CD4-positive, alpha-beta T cell treated with Interleukin-4 for 4 hours (primary cell): ENCODE data around the gene CYB5A.
"Not testable (repeated sequence)": the region's sequence is repeated elsewhere in the genome, so short reads cannot be mapped to it uniquely, and the experiment has no call there.

Source experiments
- DNase-seq: peaks from one replicate; pipeline ENCODE4 v3.0.0-alpha.2; 2020

CYB5A gene

GRCh38 chr18:74292982-74293381 lies 1.2 kb upstream of the CYB5A start:
- not testable (repeated sequence) for DNase-seq

- DNase-seq, result no peak
Observed at GRCh38 chr18:74292541-74292858, 737 bp upstream of the CYB5A start.

- no peak for DNase-seq
Observed at GRCh38 chr18:74291472-74291770, 342 bp downstream of the CYB5A start.

DNA sequence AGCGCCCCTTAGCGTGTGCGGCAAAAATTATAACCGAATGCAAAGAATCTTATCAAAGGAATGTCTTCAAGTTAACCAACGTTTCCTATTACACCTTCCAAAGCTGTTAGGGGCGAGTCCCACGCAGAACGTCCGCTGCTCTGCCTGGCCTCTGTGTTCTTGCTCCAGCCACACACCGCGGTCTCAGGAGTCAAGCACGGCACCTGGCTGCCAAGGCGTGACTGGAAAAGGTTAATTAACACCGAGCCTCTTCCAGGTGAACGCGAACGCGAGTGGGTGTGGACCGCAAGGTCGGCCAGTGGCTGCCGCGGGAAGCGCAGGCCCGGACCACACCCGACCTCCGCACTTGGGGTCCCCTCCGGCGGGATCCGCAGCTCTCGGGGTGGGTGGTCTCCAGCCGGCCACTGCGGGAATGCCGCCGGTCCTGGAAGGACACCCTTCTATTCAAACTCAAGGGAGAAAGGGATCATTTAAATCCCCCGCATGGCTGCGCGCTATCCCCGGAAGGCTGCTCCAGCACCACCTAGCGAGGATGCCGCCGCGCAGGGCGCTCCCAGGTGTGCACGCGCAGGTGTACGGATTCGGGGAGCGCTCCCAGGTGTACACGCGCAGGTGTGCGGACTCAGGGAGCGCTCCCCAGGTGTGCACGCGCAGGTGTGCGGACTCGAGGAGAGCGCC lies 830 bp downstream of the CYB5A start:
- DNase-seq, result peak; percentile 18

DNA sequence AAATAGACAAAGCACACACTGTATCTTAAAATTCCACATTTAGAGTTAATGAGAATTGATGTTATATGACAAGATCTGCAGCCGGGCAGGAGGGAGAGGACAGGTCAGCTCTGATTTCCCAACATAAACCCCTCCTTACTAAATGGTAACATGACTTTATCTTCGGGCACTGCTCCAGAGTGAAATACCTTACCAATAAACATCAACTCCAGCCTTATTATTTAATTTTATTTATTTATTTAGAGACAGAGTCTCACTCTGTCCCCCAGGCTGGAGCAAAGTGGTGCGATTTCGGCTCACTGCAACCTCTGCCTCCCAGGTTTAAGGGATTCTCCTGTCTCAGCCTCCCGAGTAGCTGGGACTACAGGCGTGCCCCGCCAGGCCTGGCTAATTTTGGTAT lies 1.7 kb downstream of the CYB5A start:
- DNase-seq, result no peak

DNA sequence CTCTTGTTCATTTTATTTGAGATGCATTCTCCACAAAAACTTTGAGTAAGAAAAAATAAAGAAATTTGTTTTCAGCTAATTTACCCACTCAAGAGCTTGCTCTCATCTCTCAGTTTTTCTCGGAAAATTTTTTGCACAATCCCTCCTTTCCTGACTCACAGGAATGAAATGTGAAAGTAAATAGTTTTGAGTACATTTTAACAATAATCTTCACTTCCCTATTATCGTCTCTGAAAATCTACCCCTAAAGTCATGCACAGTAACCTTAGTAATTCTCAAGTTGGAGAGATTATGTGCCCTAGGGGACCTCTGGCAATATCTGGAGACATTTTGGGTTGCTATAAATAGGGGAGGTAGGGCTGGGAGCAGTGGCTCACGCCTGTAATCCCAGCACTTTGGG lies 2.6 kb downstream of the CYB5A start:
- no peak for DNase-seq

DNA sequence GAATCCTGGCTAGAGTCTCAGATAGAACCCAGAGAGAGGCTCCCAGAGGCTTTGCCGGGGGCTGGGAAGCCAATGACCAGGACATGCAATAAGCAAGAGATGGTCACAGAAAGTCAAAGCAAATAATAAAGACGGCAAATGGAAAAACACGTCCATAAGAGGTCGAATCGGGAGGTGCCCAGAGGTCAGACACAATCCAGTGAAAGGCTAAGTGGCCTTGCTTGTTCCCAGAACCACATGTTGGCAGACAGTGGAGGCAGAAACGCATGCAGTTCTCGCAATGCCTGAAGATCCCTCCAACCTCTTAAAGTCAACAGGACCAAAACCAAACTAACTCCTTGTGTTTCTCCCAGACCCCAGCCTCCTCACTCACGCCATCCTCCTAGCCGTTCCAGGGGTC lies 3.0 kb downstream of the CYB5A start:
- no peak for DNase-seq

GRCh38 chr18:74288041-74288440 lies 3.7 kb downstream of the CYB5A start:
- DNase-seq, result no peak

DNA sequence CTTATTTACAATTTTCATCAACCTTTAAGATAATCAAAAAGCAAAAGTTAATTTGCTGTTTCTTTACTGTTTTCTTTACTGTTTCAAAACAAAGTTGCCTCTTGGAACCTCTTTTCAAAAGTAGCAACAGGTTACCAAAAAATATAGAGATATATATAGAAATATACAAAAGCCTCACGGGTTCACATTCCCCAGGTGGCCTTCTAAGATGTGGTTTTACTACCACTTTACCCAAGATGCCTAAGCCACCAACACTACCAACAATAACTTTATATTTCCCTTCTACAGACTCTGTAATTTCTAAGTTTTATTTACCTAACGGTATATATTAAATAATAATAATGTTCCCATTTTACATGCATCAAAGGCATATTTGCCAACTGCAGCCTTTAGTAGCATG lies 4.9 kb downstream of the CYB5A start:
- DNase-seq, result no peak

- no peak for DNase-seq
Observed at GRCh38 chr18:74286106-74286855, 5.5 kb downstream of the CYB5A start.

DNA sequence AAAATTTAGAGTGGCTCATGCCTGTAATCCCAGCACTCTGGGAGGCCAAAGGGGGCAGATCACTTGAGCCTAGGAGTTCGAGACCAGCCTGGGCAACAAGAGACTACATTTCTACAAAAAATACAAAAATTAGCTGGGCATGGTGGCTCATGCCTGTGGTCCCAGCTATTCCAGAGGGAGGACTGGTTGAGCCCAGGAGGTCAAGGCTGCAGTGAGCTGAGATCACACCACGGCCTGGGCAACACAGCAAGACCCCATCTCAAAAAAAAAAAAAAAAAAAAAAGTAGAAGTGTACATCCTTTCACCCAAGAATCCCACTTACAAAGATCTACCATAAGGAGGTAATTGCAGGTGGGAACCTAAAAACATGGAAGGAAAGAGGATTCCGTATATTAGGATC lies 6.2 kb downstream of the CYB5A start:
- DNase-seq, result not testable (repeated sequence)

DNA sequence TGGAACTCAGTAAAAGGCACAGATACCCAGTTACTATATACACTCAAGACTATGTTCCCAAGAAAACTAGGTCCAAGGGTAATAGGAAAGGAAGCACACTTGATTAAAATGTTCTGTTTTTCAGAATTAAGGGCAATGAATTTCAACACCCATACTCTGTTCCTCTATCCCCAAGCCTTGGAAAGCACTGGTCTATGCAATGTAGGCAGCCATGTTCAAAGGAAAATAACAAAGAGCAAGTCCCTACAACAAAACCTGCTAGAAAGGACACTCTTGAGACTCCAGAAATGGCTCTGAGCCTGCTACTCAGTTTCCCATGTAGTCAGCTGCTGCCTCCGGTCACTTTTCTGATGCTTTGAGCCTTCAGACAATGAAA lies 6.8 kb downstream of the CYB5A start:
- no peak for DNase-seq

- DNase-seq, result no peak
Observed at GRCh38 chr18:74284191-74284979, 7.4 kb downstream of the CYB5A start.

- no peak for DNase-seq
Observed at GRCh38 chr18:74283646-74284045, 8.1 kb downstream of the CYB5A start.

DNA sequence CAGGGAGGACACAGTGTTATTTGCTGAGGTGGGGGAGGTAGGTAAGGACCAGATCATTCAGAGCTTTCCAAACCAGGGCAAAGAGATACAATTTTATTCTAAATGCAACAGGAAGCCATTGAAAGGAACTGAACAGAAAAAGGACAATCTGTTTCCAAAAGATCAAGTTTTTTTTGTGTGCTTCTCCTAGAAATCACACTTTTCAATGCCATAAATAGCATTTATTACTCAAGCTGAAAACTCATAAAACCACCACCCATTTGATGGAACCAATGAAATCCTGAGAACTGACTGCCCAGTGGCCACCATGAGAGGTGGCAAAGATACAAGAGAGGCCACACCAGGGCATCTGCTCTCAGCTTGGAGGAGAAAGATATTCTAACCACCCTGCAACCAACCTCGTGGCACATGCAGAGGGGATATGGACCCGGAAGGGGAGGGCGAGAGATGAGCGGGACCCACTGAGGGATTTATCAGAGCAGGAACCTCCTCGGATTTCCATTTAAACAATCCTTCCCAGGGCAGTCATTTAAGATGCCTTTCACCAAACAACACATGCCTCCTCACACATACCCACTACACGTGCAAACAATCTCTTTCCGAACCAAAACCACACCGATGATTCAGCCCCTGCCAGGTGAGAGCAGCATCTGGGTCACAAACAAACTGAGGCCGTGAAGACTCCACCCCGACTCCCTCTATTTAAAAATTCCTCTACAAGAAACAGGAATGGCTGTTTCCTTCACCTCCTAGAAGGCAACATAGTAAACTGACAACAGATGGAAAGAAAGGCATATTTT lies 8.8 kb downstream of the CYB5A start:
- peak; percentile 8 for DNase-seq

- DNase-seq, result no peak
Observed at GRCh38 chr18:74281980-74282754, 9.6 kb downstream of the CYB5A start.

DNA sequence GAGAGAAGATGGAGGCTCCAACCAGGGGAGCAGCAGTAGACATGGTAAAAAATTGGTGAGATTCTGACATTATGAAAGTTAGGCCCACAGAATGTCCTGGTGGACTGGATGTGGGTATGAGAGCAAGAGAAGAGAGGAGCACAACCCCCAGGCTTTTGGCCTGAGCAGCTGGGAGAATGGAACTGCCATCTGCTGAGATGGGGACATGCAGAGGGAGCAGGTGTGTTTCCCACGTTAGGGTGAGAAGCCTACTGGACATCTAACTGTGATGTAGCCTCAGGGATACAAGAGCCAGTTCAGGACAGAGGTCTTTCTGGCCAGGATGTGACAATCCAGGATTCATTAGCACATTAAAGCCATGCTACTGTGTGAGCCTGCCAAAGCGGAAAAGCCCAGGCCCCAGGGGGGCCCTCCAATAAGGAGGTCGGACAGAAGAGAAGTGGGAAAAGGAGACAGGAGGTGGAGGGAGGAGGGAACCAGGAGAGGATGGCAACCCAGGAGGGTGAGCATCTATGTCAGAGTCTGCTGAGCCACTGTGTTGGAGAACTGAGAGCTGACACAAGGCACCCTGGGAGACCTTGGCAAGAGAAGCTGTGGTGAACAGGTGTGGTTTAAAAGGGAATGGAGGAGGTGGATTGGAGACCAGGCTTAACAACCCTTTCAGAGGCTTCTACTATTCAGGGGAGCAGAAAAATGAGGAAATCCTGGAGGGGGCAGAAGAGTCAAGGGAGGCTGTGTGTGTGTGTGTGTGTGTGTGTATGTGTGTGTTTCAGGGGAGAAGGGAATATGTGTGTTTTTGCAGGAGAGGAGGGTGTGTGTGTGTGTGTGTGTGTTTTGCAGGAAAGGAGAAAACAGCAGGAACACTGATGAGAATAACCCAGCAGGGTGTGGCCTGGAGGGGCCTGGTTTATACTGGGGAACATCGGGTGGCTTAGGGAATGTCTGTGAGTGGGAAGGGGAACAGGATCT lies 10.5 kb downstream of the CYB5A start:
- DNase-seq, result no peak

DNA sequence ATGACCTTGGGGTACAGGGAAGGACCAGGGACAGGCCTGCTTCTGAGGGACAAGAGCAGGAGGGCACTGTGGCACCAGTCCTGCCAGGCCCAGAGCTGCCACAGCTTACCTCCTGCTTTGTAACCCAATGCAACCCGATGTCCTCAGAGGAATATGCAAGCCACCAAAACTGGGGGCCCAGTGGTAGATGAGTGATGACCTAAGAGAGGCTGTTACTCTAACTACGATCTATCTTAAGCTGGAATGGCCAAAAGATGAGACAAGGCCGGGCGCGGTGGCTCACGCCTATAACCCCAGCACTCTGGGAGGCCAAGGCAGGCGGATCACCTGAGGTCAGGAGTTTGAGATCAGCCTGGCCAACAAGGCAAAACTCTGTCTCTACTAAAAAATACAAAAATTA lies 12.8 kb downstream of the CYB5A start:
- DNase-seq, result no peak

DNA sequence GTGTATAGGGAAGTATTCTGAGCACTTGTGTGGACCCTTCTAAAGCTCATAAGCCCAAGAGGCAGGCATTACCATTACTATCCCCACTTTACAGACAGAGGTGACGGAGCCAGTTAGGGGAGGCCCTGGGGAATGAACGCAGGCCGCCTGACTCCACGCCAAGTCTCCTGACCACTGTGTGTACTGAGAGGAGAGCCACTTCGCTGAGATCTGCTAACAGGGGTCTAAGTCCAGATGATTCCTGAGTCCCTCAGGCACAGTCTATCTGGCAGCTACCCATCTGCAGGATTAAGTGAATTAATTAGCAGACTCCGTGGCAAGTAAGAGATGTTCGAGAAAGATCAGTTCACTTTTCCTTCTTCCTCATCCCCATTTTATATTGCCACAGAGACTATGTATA lies 13.7 kb downstream of the CYB5A start:
- no peak for DNase-seq

DNA sequence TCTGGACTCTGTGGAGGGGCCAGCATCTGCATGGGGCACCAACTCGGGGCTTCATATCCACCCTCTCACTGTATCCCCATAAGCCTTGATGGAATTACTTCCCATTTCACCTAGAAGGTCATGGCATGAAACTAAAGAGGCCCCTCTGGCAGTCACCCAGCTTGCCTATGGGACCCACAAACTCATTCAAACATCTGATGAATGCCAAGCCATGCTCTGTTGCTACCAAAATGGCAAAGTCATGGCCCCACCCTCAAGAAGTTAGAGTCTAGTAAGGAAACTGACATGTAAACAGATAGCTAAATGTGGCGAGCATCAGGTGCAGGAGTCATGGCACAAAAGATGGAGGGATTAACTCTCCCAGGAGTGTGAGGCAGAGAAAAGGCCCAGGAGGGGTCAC lies 14.5 kb downstream of the CYB5A start:
- DNase-seq, result no peak

DNA sequence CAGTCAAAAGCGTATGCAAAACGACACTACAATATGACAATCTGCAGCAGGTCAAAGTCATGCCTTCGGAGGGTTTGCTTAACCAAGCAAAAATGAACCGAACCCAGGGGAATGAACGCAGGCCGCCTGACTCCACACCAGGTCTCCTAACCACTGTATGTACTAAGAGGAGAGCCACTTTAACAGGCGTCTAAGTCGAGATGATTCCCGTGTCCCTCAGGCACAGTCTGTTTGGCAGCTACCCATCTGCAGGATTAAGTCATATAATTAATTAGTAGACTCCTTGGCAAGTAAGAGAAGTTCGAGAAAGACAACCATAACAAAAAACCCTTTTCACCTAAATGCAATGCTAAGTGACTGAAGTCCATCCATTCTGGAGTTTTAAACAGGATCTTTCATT lies 15.2 kb downstream of the CYB5A start:
- no peak for DNase-seq

- DNase-seq, result no peak
Observed at GRCh38 chr18:74275736-74276135, 16.0 kb downstream of the CYB5A start.
